K562 (cell line): ENCODE results near the gene CLNK. TPM values are rescaled to one million over a fixed set of nuclear protein-coding genes. Genes with fewer than 3 reads are reported as not detected.

Experiments used
- ATAC-seq: fragments of 200-7000 bp; cut with Tn5 transposase; 3 replicates; pipeline ENCODE4 v1.9.1; 2020; ENCODE audit warnings: moderate library complexity
- BruUV-seq: library from RNA; stranded (reverse); fragments of 400-500 nt; replicated peaks from 2 replicates; lab custom pipeline; 2021; lab: Mats Ljungman, UMichigan
- CTCF ChIA-PET: fragments of 300-600 bp; formaldehyde crosslinking; extraction: SDS; loops from one replicate; lab custom pipeline; 2021; ENCODE audit warnings: low intra/inter-chr PET ratio; lab: Yijun Ruan, JAX
- POLR2A ChIA-PET: fragments of 300-600, 350-650 bp; sonication (Branson Sonifier 250); formaldehyde crosslinking; extraction: SDS; loops from one replicate; lab custom pipeline; 2021; ENCODE audit warnings: antibody characterized with exemption, inconsistent platforms; lab: Yijun Ruan, JAX
- DNase-seq, 4 experiments: peaks; one replicate each; pipeline versions ENCODE4 v3.0.0 to v3.0.0-alpha.2; 2011 to 2018; ENCODE audit warnings: low spot score in 3 of 4, mixed read lengths in 3 of 4; ENCODE audit errors: extremely low read depth in 1 of 4
- FAIRE-seq: peaks from 2 replicates; lab custom pipeline; 2011; peaks lifted over from hg19 to GRCh38; lab: Jason Lieb, UNC
- H2AFZ ChIP-seq: 2 replicates; pipeline ENCODE4 v1.6.0; 2011; ENCODE audit warnings: low read depth, low read length, control low read depth, inconsistent platforms
- H3K27ac ChIP-seq: fragments of 200-600 bp; 3 replicates; pipeline ENCODE4 v1.8.0; 2011; ENCODE audit warnings: low read depth, mild to moderate bottlenecking, control low read depth, inconsistent platforms, low read length, moderate library complexity, mixed read lengths; ENCODE audit errors: extremely low read depth
- H3K27me3 ChIP-seq, 2 experiments: fragments of 300-600 bp in 1 of 2; 2 replicates in 1 of 2; 3 replicates in 1 of 2; pipeline versions ENCODE4 v1.6.0 to v1.8.0; 2011; ENCODE audit warnings: inconsistent platforms in 2 of 2, low read length in 2 of 2, mild to moderate bottlenecking in 1 of 2, mixed read lengths in 1 of 2, moderate library complexity in 1 of 2; ENCODE audit not compliant: control insufficient read depth in 2 of 2, insufficient read depth in 2 of 2
- H3K36me3 ChIP-seq: fragments of 300-600 bp; 3 replicates; pipeline ENCODE4 v1.8.0; 2011; ENCODE audit warnings: mild to moderate bottlenecking, low read length, inconsistent platforms; ENCODE audit not compliant: control insufficient read depth, insufficient read depth
- H3K4me1 ChIP-seq, 2 experiments: fragments of 200-600 bp in 1 of 2; replicated peaks in 1 of 2; 2 replicates in 1 of 2; 3 replicates in 1 of 2; pipeline versions ENCODE4 v1.5.1 to v1.8.0; 2011; ENCODE audit warnings: inconsistent platforms in 2 of 2, low read length in 2 of 2, mild to moderate bottlenecking in 1 of 2, mixed read lengths in 1 of 2, moderate library complexity in 1 of 2; ENCODE audit not compliant: control insufficient read depth in 2 of 2, insufficient read depth in 2 of 2
- H3K4me2 ChIP-seq: 2 replicates; pipeline ENCODE4 v1.6.1; 2011; ENCODE audit warnings: low read length, control low read depth, inconsistent platforms, mixed read lengths; ENCODE audit not compliant: insufficient read depth
- H3K4me3 ChIP-seq: fragments of 200-600 bp; sonication (generic), shearing (Covaris generic); 2 replicates; pipeline ENCODE4 v1.5.1; 2016; ENCODE audit warnings: control low read depth, inconsistent platforms
- H3K79me2 ChIP-seq: fragments of 200-600 bp; 3 replicates; pipeline ENCODE4 v1.8.0; 2011; ENCODE audit warnings: low read length, inconsistent platforms; ENCODE audit not compliant: control insufficient read depth, insufficient read depth
- H3K9ac ChIP-seq, 2 experiments: 2 replicates each; pipeline versions ENCODE4 v1.6.0 to v1.6.1; 2011; ENCODE audit warnings: low read depth in 2 of 2, low read length in 2 of 2, control low read depth in 1 of 2, inconsistent platforms in 1 of 2, mild to moderate bottlenecking in 1 of 2, mixed read lengths in 1 of 2; ENCODE audit not compliant: insufficient read depth in 1 of 2
- H3K9me1 ChIP-seq: one replicate; pipeline ENCODE4 v1.6.0; 2011; ENCODE audit warnings: inconsistent platforms, mild to moderate bottlenecking, low read length, moderate library complexity; ENCODE audit not compliant: control insufficient read depth, insufficient read depth
- H3K9me3 ChIP-seq: replicated peaks from 2 replicates; pipeline ENCODE4 v1.5.1; 2011; ENCODE audit warnings: low read depth, low read length, inconsistent platforms; ENCODE audit not compliant: control insufficient read depth, insufficient read depth
- H4K20me1 ChIP-seq: replicated peaks from 2 replicates; pipeline ENCODE4 v1.6.1; 2011; ENCODE audit warnings: low read length, inconsistent platforms, mixed read lengths; ENCODE audit not compliant: control insufficient read depth, insufficient read depth
- KDM4B ChIP-seq, 2 experiments: fragments of 450-650 bp in 1 of 2; sonication (generic) in 1 of 2; IDR thresholded peaks; 2 replicates each; pipeline ENCODE4 v1.6.1; 2016 to 2017; ENCODE audit warnings: borderline replicate concordance in 2 of 2, antibody characterized with exemption in 1 of 2, low read depth in 1 of 2, mild to moderate bottlenecking in 1 of 2
- SPI1 ChIP-seq: IDR thresholded peaks from 2 replicates; pipeline ENCODE4 v1.6.1; 2011; ENCODE audit warnings: low read depth, low read length, control low read depth, borderline replicate concordance
- TSHZ1 ChIP-seq: fragments of 250-450 bp; sonication (Bioruptor Pico); IDR thresholded peaks from 2 replicates; pipeline ENCODE4 v1.4.0; 2020; ENCODE audit warnings: mild to moderate bottlenecking, moderate library complexity
- WGBS: fragments of 100-300 bp; shearing (Covaris generic); methylation state at CpG from one replicate; pipeline ENCODE4 v1.1.6; 2016; ENCODE audit warnings: low coverage, mixed read lengths; ENCODE audit not compliant: insufficient coverage; ENCODE audit errors: missing lambda C conversion rate; 5-methylcytosine and 5-hydroxymethylcytosine counted together
- in situ Hi-C: fragments of 300-500 bp; cut with MboI; formaldehyde crosslinking; loops from 4 replicates; pipeline ENCODE4 v1.15.0; 2018; ENCODE audit warnings: inconsistent platforms, mixed read lengths
- intact Hi-C: fragments of 100-400 bp; cut with micrococcal nuclease; formaldehyde crosslinking; loops from 2 replicates; pipeline ENCODE4 v1.14.2; 2022
- polyA plus RNA-seq, 8 experiments: library from polyadenylated mRNA; depleted of rRNA in 4 of 8; stranded (reverse) in 5 of 8; unstranded in 3 of 8; fragments of >200 nt; fragmentation: Nextera tagmentation in 2 of 8; fragmentation: Illumina TruSeq in 1 of 8; extraction: Ambion mirVana in 2 of 8; extraction: Trizol in 1 of 8; gene quantifications; 2 replicates each; pipeline versions ENCODE4 v1.2.1 to v1.2.3, GENCODE V29; 2011 to 2014; ENCODE audit warnings: inconsistent platforms in 1 of 8, missing spikeins in 1 of 8
- total RNA-seq, 7 experiments: library from RNA; depleted of rRNA in 6 of 7; stranded (reverse); fragments of >200 nt in 6 of 7; fragmentation: Illumina TruSeq in 2 of 7; extraction: Trizol in 2 of 7; gene quantifications; 2 replicates each; pipeline versions ENCODE4 v1.2.1 to v1.2.3, GENCODE V29; 2011 to 2021; ENCODE audit warnings: low replicate concordance in 1 of 7

The CLNK gene
- total and polyA plus RNA-seq, 9 of the 15 experiments (the other 6 are each of a cell fraction or from before 2014, with no cell fraction given) = not detected

DNA sequence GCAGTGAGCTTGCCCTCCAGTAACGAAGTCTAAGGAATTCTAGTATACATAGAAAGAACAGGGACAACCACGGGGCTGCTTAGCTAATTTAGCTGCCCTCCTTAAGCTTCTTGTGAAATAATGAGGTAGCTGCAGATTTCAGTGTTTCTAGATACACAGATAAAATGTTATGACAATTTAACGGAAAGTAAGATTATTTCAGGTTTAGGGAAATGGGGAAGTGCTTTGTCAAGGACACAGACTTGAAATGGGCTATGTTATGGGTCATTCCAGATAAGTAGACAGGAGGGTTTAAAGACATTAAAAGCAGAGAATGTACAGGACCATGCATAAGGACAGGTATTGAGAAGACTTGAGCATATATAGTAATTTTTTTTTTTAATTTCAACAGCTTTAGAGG lies 193.2 kb downstream of the CLNK start:
- WGBS = 4% methylated on average over 3 of the region's 3 CpGs
- no peak for FAIRE-seq

More for the DNA sequence above, 193.2 kb downstream of the CLNK start:
- no peaks in the 10 kb centered on the region for H4K20me1 ChIP-seq
- ATAC-seq (no peak), DNase-seq (no peak)
- TF ChIP-seq TSHZ1 (CRISPR knock-in tag) = no peak
- no peak for TF ChIP-seq KDM4B (IDR thresholded peaks at IDR 0.05; ENCODE audit: borderline replicate concordance in 2 of 2, low read depth in 1 of 2)
- peak; percentile 94 for TF ChIP-seq SPI1
- H3K9me3 ChIP-seq = no peaks in the 10 kb centered on the region
- H3K9ac ChIP-seq = no peak overlapping the region
- no peak overlapping the region for H3K4me2 ChIP-seq
- H3K27me3 ChIP-seq = no peaks in the 10 kb centered on the region
- in situ Hi-C loops (no loop called here), intact Hi-C loops (no loop called here)
- H2AFZ ChIP-seq = no peak overlapping the region
- H3K27ac ChIP-seq = no peak overlapping the region
- peaks cover 0 to 4% of the 10 kb centered on the region in 2 experiments; a peak in 3 of 5 replicates for H3K4me1 ChIP-seq
- H3K9me1 ChIP-seq = no peaks in the 10 kb centered on the region
- no peaks in the 10 kb centered on the region for H3K79me2 ChIP-seq
- CTCF ChIA-PET = no interaction called here
- no peak overlapping the region for H3K4me3 ChIP-seq
- H3K36me3 ChIP-seq = no peaks in the 10 kb centered on the region
- no TSS peak for BruUV-seq
- POLR2A ChIA-PET = interaction anchor here (0.8 to 1.9 kb wide), 2 partner anchors 10 to 51 kb away, joined by 4 to 6 read pairs; no protein-coding TSS in a partner anchor
